AG09319 (cell line): ENCODE results near the gene HSF5.

Source experiments
- DNase-seq: peaks from one replicate; pipeline ENCODE4 v3.0.0-alpha.2; 2010; ENCODE audit warnings: low read depth; ENCODE audit errors: extremely low read depth
- CTCF ChIP-seq: IDR thresholded peaks from 2 replicates; pipeline ENCODE4 v1.5.1; 2011; ENCODE audit warnings: low read depth, mild to moderate bottlenecking, inconsistent platforms, low read length, moderate library complexity

HSF5 gene

GRCh38 chr17:58487589-58488427 lies at the start of gene HSF5:
TSS of gene HSF5 (minus strand) at chr17:58488408. CDS start at chr17:58488274, 134 bp downstream.
- TF ChIP-seq CTCF, result no peak
- no peak for DNase-seq

GRCh38 chr17:58537266-58537665 lies 49.1 kb upstream of the HSF5 start:
- TF ChIP-seq CTCF, result no peak
- no peak for DNase-seq

- DNase-seq, result no peak
- TF ChIP-seq CTCF, result no peak
Observed at GRCh38 chr17:58536542-58536941, 48.3 kb upstream of the HSF5 start.

GRCh38 chr17:58535431-58535830 lies 47.2 kb upstream of the HSF5 start:
- TF ChIP-seq CTCF, result no peak

GRCh38 chr17:58534901-58535421 lies 46.8 kb upstream of the HSF5 start:
- DNase-seq, result no peak
- no peak for TF ChIP-seq CTCF

More at GRCh38 chr17:58535431-58535830, 47.2 kb upstream of the HSF5 start:
- no peak for DNase-seq

GRCh38 chr17:58534331-58534730 lies 46.1 kb upstream of the HSF5 start:
- TF ChIP-seq CTCF, result no peak
- DNase-seq, result no peak

GRCh38 chr17:58533616-58534188 lies 45.5 kb upstream of the HSF5 start:
- no peak for TF ChIP-seq CTCF
- DNase-seq, result no peak
